Neuron (in vitro differentiated cells): ENCODE data around the gene TF.

ENCODE experiments used
- H2AFZ ChIP-seq: one replicate; pipeline ENCODE4 v1.6.1; 2013; ENCODE audit warnings: low read depth, mild to moderate bottlenecking, inconsistent platforms, low read length, moderate library complexity
- H3K27me3 ChIP-seq: one replicate; pipeline ENCODE4 v1.6.1; 2013; ENCODE audit warnings: low read length; ENCODE audit not compliant: insufficient read depth
- H3K36me3 ChIP-seq: one replicate; pipeline ENCODE4 v1.6.1; 2013; ENCODE audit warnings: low read length; ENCODE audit not compliant: insufficient read depth
- H3K4me1 ChIP-seq: one replicate; pipeline ENCODE4 v1.6.1; 2013; ENCODE audit warnings: low read length; ENCODE audit not compliant: insufficient read depth
- H3K4me3 ChIP-seq: 2 replicates; pipeline ENCODE4 v1.5.1; 2013; ENCODE audit warnings: mild to moderate bottlenecking, low read length, moderate library complexity
- H3K9me3 ChIP-seq: one replicate; pipeline ENCODE4 v1.6.1; 2013; ENCODE audit warnings: low read length

Gene TF

GRCh38 chr3:133745981-133746711 lies at the start of gene TF:
Gene TF (plus strand): TSS chr3:133746393. CDS start chr3:133746441, 48 bp downstream.
- no peaks in the 10 kb centered on the region for H3K4me1 ChIP-seq
- no peak within 1 kb of the TSS for H2AFZ ChIP-seq
- H3K9me3 ChIP-seq: no peaks in the 10 kb centered on the region
- no peak within 1 kb of the TSS for H3K4me3 ChIP-seq
- H3K36me3 ChIP-seq: no peaks in the 10 kb centered on the region
- peaks cover 3% of the 10 kb centered on the region for H3K27me3 ChIP-seq

- no peaks in the 10 kb centered on the region for H3K36me3 ChIP-seq
- peaks cover 18% of the 10 kb centered on the region for H3K27me3 ChIP-seq
- no peaks in the 10 kb centered on the region for H3K4me1 ChIP-seq
- H2AFZ ChIP-seq: no peak overlapping the region
- H3K9me3 ChIP-seq: no peaks in the 10 kb centered on the region
- no peak overlapping the region for H3K4me3 ChIP-seq
Measured at GRCh38 chr3:133697960-133698359, 48.2 kb upstream of the TF start.

DNA sequence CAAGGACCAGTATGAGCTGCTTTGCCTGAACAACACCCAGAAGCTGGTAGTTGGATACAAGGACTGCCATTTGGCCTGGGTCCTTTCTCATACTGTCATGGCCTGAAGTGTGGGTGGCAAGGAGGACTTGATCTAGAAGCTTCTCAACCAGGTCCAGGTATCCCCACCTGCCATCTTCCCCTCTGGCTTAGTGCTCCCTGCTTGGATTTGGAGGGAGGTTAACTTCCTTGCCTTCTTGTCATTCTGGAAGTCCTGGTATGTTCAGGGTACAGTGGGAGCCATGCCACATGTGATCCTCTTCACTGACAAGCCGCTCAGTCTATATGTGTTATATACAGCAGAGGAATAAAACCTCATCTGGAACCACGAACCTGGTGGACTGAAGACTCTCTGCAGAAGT lies 46.7 kb upstream of the TF start:
- H3K9me3 ChIP-seq: no peaks in the 10 kb centered on the region
- no peaks in the 10 kb centered on the region for H3K36me3 ChIP-seq
- no peak overlapping the region for H3K4me3 ChIP-seq
- peaks cover 5% of the 10 kb centered on the region for H3K4me1 ChIP-seq
- H3K27me3 ChIP-seq: peaks cover 8% of the 10 kb centered on the region
- H2AFZ ChIP-seq: no peak overlapping the region

DNA sequence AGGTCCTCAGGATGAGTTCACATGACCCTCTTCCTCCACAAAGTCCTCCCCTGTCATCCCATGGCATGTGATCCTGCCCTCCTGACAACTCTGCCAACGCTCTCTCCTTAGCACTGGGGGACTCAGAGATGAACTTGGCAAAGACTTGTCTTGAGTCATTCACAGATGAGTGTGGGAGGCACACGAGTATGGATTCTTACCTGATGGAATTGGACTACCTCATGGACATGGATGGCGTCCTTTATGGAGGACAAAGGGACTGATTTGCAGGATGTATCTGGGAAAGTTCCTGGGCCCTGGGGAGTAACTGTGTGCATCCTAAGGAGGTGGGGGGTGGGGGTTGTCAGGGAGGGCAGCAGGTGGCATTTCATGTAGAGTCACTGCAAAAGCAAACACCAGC lies 46.3 kb upstream of the TF start:
- H3K4me1 ChIP-seq: peaks cover 5% of the 10 kb centered on the region
- no peak overlapping the region for H3K4me3 ChIP-seq
- peaks cover 8% of the 10 kb centered on the region for H3K27me3 ChIP-seq
- no peak overlapping the region for H2AFZ ChIP-seq
- H3K9me3 ChIP-seq: no peaks in the 10 kb centered on the region
- no peaks in the 10 kb centered on the region for H3K36me3 ChIP-seq

- Histone ChIP-seq H3K36me3 (no peaks in the 10 kb centered on the region), H2AFZ (no peak overlapping the region), H3K27me3 (peaks cover 8% of the 10 kb centered on the region), H3K4me1 (peaks cover 5% of the 10 kb centered on the region), H3K9me3 (no peaks in the 10 kb centered on the region), H3K4me3 (no peak overlapping the region)
Measured at GRCh38 chr3:133700351-133700750, 45.8 kb upstream of the TF start.

DNA sequence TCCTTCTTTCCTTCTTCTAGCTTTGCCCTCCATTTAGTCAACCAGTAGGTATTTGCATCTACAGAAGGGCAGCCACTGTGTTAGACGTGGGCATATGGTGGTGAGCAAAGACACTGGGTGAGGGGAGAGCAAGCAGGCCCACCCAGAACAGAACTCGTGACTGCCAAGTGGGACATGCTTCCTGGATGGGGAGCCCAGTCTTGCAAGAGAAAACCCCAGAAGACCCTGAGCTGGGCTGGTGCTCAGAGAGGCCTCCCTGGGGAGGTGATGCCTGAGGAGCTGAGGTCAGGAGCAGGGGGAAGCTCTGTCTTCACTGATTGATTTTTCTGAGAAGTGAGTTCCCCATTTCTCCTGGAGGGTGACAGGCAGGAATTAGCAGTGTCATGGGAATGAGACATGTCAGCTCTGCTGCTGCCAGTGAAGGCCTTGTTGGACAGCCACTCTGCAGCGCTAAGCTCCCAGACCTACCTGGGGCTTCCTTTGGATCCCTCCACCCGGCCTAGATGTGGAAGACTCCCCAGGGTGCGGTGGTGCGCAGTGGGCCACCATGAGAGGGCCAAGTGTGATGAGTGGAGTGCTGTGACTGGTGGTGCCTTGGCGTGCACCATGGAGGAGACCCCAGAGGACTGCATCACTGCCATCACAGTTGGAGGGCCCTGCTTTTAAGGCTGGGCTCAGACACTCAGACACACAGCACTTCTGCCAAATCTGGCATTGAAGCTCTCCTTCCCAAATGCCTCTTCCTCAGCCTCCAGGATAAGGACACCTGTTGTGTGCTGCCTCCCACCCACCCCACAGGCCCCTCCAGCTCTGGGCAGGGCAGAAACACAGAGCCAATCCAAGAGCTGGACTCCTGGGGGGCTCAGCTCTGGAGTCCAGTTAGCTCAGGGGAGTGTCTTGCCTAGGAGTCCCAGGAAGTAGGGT lies 44.5 kb upstream of the TF start:
- Histone ChIP-seq H3K9me3 (no peaks in the 10 kb centered on the region), H2AFZ (no peak overlapping the region), H3K4me3 (no peak overlapping the region), H3K4me1 (peaks cover 5% of the 10 kb centered on the region), H3K36me3 (no peaks in the 10 kb centered on the region), H3K27me3 (peaks cover 12% of the 10 kb centered on the region)

- Histone ChIP-seq H3K27me3 (peaks cover 19% of the 10 kb centered on the region), H3K4me1 (peaks cover 5% of the 10 kb centered on the region), H3K36me3 (no peaks in the 10 kb centered on the region), H2AFZ (no peak overlapping the region), H3K4me3 (no peak overlapping the region), H3K9me3 (no peaks in the 10 kb centered on the region)
Measured at GRCh38 chr3:133703915-133704314, 42.3 kb upstream of the TF start.

DNA sequence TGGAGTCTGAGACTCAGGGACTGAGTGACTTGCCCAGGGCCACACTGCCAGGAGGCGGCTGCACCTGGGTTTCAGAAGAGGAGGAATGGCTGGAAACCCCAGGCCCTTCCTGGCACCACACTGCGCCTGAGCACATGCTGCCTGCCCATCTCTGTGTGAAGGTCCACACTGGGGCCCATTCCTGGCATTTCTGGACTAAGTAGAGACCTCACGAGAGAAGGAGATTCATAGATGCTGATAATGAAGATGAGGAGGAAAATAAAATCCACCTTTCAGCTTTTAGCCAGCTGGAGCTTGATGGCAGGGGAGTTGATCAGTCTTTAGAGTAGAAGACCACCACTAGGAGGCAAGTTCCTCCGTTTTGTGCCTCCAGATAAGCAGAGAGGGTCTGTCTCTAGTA lies 40.2 kb upstream of the TF start:
- H2AFZ ChIP-seq: no peak overlapping the region
- H3K4me3 ChIP-seq: no peak overlapping the region
- no peaks in the 10 kb centered on the region for H3K9me3 ChIP-seq
- H3K36me3 ChIP-seq: no peaks in the 10 kb centered on the region
- peaks cover 5% of the 10 kb centered on the region for H3K4me1 ChIP-seq
- peaks cover 29% of the 10 kb centered on the region for H3K27me3 ChIP-seq

- Histone ChIP-seq H3K4me3 (no peak overlapping the region), H3K27me3 (peaks cover 29% of the 10 kb centered on the region), H3K4me1 (no peaks in the 10 kb centered on the region), H3K36me3 (no peaks in the 10 kb centered on the region), H2AFZ (no peak overlapping the region), H3K9me3 (no peaks in the 10 kb centered on the region)
Measured at GRCh38 chr3:133709139-133709750, 36.9 kb upstream of the TF start.

DNA sequence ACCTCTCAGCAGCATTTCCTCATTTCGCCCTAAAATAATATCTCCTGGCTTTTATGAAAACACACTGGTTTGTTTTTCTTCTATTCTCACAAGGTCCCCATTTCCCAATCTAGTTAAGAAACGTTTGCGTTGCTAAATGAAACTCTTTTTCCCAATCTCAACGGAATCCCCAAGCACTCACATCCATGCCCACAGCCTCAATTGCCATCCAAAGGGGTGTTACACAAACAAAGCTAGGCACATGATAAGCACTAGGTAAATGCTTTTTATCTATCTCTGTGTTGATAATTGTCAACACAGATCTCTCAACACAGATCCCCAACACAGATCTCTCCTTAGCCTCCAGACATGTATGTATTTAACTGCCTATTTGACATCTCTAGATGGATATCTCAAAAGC lies 35.2 kb upstream of the TF start:
- Histone ChIP-seq H3K27me3 (peaks cover 23% of the 10 kb centered on the region), H3K36me3 (no peaks in the 10 kb centered on the region)

GRCh38 chr3:133712017-133712416 lies 34.2 kb upstream of the TF start:
- no peaks in the 10 kb centered on the region for H3K4me1 ChIP-seq
- no peaks in the 10 kb centered on the region for H3K9me3 ChIP-seq
- peaks cover 20% of the 10 kb centered on the region for H3K27me3 ChIP-seq
- H3K4me3 ChIP-seq: no peak overlapping the region
- H3K36me3 ChIP-seq: no peaks in the 10 kb centered on the region
- no peak overlapping the region for H2AFZ ChIP-seq

More for the DNA sequence above, 35.2 kb upstream of the TF start:
- H2AFZ ChIP-seq: no peak overlapping the region
- no peaks in the 10 kb centered on the region for H3K9me3 ChIP-seq
- H3K4me1 ChIP-seq: no peaks in the 10 kb centered on the region
- H3K4me3 ChIP-seq: no peak overlapping the region

DNA sequence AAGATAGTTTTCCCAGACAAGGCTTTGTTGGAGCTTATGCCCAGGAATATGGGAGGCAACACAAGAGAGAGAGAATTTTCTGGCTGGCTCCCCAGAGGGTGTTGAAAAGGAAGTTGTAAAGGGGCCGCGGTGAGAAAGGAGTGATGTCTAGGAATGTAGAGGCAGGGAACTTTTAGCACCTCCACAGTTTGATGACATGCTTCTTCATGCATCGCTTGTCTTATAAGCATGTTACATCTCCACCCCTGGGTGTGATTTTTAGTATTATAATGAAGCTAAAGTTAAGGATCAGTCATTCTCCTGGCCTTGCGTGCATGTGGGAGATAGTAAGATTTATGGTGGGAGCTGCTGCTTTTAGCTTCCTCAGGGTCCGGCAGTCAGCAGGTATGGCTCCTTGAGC lies 32.8 kb upstream of the TF start:
- no peak overlapping the region for H3K4me3 ChIP-seq
- H3K36me3 ChIP-seq: no peaks in the 10 kb centered on the region
- H3K9me3 ChIP-seq: no peaks in the 10 kb centered on the region
- H2AFZ ChIP-seq: no peak overlapping the region
- peaks cover 18% of the 10 kb centered on the region for H3K27me3 ChIP-seq
- no peaks in the 10 kb centered on the region for H3K4me1 ChIP-seq

DNA sequence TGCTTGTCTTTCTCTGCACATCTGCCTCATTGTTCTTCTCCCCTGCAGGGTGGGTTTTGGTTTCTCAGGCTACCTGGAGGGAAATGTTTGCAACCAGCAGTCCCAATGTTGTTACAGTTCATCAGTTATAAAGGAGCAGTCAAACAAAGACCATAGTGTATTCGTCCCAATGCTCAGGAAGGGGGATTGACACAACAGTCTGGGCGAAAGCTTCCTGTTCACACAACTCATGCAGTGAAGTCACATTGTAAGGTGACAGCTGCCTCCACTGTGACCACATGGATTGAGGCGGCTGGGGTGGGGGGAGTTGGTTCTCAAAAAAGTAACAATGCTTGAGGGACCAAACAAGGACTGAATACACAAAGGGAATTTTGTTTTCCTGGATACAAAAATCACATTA lies 28.8 kb upstream of the TF start:
- Histone ChIP-seq H3K9me3 (no peaks in the 10 kb centered on the region), H2AFZ (no peak overlapping the region), H3K4me3 (no peak overlapping the region), H3K27me3 (peaks cover 9% of the 10 kb centered on the region), H3K4me1 (no peaks in the 10 kb centered on the region), H3K36me3 (no peaks in the 10 kb centered on the region)
